Mammary epithelial cell (primary cell): ENCODE data around the gene RPL10A.

Source experiments
- EZH2 ChIP-seq: IDR thresholded peaks from 2 replicates; pipeline ENCODE4 v1.6.1; 2012; ENCODE audit warnings: low read length, inconsistent platforms, borderline replicate concordance
- TF ChIP-seq, protein P1 (sequence below), 2 donors: IDR thresholded peaks in 1 of 2; conservative IDR thresholded peaks in 1 of 2; 2 replicates each; pipeline ENCODE4 v1.5.1; 2011 to 2012; ENCODE audit warnings: inconsistent platforms in 2 of 2, low read length in 2 of 2, mild to moderate bottlenecking in 2 of 2, control low read depth in 1 of 2, low read depth in 1 of 2; ENCODE audit not compliant: insufficient read depth in 1 of 2; ENCODE audit errors: extremely low read depth in 1 of 2

DNA sequence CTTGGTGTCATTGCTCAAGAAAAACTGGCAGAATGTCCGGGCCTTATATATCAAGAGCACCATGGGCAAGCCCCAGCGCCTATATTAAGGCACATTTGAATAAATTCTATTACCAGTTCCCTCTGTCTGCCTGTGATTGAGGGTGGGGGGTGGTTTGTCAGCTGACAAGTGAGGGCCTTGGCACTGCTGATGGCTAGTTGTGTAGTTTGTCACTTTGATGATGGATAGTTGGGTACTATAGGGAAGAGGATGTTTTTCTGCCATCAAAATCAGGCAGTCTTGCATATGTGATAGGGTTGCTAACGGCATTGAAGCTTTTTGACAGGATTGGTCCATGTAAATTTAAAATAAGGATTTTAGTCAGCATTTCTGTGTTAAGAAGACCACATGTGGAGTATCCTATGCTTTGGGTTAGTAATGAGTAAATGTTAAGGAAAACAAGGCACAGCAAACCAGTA, 2.5 kb downstream of the RPL10A start:
- TF ChIP-seq EZH2, result no peak
- TF ChIP-seq, protein P1, sequence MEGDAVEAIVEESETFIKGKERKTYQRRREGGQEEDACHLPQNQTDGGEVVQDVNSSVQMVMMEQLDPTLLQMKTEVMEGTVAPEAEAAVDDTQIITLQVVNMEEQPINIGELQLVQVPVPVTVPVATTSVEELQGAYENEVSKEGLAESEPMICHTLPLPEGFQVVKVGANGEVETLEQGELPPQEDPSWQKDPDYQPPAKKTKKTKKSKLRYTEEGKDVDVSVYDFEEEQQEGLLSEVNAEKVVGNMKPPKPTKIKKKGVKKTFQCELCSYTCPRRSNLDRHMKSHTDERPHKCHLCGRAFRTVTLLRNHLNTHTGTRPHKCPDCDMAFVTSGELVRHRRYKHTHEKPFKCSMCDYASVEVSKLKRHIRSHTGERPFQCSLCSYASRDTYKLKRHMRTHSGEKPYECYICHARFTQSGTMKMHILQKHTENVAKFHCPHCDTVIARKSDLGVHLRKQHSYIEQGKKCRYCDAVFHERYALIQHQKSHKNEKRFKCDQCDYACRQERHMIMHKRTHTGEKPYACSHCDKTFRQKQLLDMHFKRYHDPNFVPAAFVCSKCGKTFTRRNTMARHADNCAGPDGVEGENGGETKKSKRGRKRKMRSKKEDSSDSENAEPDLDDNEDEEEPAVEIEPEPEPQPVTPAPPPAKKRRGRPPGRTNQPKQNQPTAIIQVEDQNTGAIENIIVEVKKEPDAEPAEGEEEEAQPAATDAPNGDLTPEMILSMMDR (conservative IDR thresholded peaks at IDR 0.05 in 1 of 2, IDR thresholded peaks at IDR 0.05 in 1 of 2; ENCODE audit: extremely low read depth in 1 of 2, insufficient read depth in 1 of 2, low read depth in 1 of 2, low read length in 2 of 2), result no peak
